HEK293T (cell line): Measurements from ENCODE around the gene CCDC51.

Source experiments
- ARNT ChIP-seq: fragments of 450-650 bp; IDR thresholded peaks from 2 replicates; pipeline ENCODE4 v1.6.1; 2017; ENCODE audit warnings: mild to moderate bottlenecking
- BHLHE40 ChIP-seq: fragments of 450-650 bp; IDR thresholded peaks from 2 replicates; pipeline ENCODE4 v1.6.1; 2016; ENCODE audit warnings: mild to moderate bottlenecking, moderate library complexity, borderline replicate concordance
- CTBP1 ChIP-seq: fragments of 450-650 bp; IDR thresholded peaks from 2 replicates; pipeline ENCODE4 v1.6.1; 2016; ENCODE audit warnings: borderline replicate concordance
- ELF4 ChIP-seq: fragments of 450-650 bp; IDR thresholded peaks from 2 replicates; pipeline ENCODE4 v1.6.1; 2017; ENCODE audit warnings: antibody characterized with exemption
- FOXK2 ChIP-seq: fragments of 450-650 bp; IDR thresholded peaks from 2 replicates; pipeline ENCODE4 v1.6.1; 2016; ENCODE audit warnings: mild to moderate bottlenecking
- FOXM1 ChIP-seq: fragments of 450-650 bp; IDR thresholded peaks from 2 replicates; pipeline ENCODE4 v1.6.1; 2017; ENCODE audit warnings: mild to moderate bottlenecking, borderline replicate concordance
- HDGF ChIP-seq: fragments of 450-650 bp; IDR thresholded peaks from 2 replicates; pipeline ENCODE4 v1.6.1; 2017; ENCODE audit warnings: antibody characterized with exemption, borderline replicate concordance
- LEF1 ChIP-seq: fragments of 450-650 bp; IDR thresholded peaks from 2 replicates; pipeline ENCODE4 v1.6.1; 2017; ENCODE audit warnings: mild to moderate bottlenecking, borderline replicate concordance
- NFRKB ChIP-seq: fragments of 450-650 bp; IDR thresholded peaks from 2 replicates; pipeline ENCODE4 v1.6.1; 2016; ENCODE audit warnings: mild to moderate bottlenecking, moderate library complexity
- SP1 ChIP-seq: fragments of 450-650 bp; IDR thresholded peaks from 2 replicates; pipeline ENCODE4 v1.6.1; 2017
- SUZ12 ChIP-seq: fragments of 450-650 bp; IDR thresholded peaks from 2 replicates; pipeline ENCODE4 v1.6.1; 2016; ENCODE audit warnings: mild to moderate bottlenecking
- TARDBP ChIP-seq: fragments of 450-650 bp; IDR thresholded peaks from 2 replicates; pipeline ENCODE4 v1.6.1; 2016
- ZNF384 ChIP-seq: fragments of 450-650 bp; IDR thresholded peaks from 2 replicates; pipeline ENCODE4 v1.6.1; 2016
- TF ChIP-seq, protein P1 (sequence below): fragments of 450-650 bp; IDR thresholded peaks from 2 replicates; pipeline ENCODE4 v1.6.1; 2016

DNA sequence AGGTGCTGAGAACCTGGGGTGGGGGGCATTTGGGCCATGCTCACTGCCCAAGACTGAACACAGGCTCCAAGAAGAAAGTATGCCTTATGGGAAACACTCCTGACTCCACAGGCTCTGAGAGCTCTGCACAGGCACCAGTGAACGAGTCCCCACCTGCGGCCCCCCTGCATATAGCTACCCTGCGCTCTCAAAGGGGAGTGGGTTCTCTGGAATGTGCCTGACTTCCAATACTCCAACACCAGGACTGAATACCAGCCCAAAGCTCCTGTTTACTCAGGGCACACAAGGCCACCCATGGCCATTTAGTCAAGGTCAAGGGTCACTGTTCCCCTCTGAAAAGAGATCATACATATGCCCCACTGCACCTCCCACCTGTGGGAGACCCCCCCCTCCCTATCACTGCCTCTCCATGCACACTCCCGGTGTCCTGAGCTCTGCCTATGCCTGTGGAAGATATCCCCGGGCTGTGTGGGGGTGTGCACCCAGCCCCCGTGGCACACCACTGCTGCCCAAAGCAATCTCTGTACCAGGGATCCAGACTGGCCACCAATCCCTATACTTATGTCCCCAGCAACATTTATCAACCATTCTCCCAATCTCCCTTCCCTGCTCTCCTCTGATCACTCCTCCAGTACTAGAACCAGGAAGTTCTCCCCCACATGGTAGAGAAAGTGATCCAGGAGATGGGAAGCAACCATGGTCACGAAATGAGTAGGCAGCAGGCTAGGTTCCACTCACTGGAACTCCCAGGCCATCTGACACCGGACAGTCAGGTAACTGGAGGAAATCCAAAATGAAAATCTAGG, 8.5 kb downstream of the CCDC51 start:
- TF ChIP-seq ZNF384: no peak
- TF ChIP-seq FOXK2: no peak
- TF ChIP-seq FOXM1: no peak
- TF ChIP-seq SP1: no peak
- TF ChIP-seq, protein P1, sequence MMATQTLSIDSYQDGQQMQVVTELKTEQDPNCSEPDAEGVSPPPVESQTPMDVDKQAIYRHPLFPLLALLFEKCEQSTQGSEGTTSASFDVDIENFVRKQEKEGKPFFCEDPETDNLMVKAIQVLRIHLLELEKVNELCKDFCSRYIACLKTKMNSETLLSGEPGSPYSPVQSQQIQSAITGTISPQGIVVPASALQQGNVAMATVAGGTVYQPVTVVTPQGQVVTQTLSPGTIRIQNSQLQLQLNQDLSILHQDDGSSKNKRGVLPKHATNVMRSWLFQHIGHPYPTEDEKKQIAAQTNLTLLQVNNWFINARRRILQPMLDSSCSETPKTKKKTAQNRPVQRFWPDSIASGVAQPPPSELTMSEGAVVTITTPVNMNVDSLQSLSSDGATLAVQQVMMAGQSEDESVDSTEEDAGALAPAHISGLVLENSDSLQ: no peak
- no peak for TF ChIP-seq BHLHE40
- no peak for TF ChIP-seq CTBP1
- no peak for TF ChIP-seq HDGF
- TF ChIP-seq SUZ12: no peak
- no peak for TF ChIP-seq ARNT
- no peak for TF ChIP-seq TARDBP
- no peak for TF ChIP-seq ELF4
- no peak for TF ChIP-seq NFRKB
- no peak for TF ChIP-seq LEF1
